DMS 273 treated with DMSO at 0.1 percent for 48 hours (cell line): Measurements from ENCODE around the gene NR2F1-AS1.

Source experiments
- DNase-seq: peaks from one replicate; lab custom pipeline; 2025; lab: John Stamatoyannopoulos, UW

NR2F1-AS1 gene

GRCh38 chr5:93589152-93589828 is 8.3 kb upstream of the NR2F1-AS1 start:
- no peak for DNase-seq

- no peak for DNase-seq
Measured at GRCh38 chr5:93588352-93589151, 7.5 kb upstream of the NR2F1-AS1 start.

GRCh38 chr5:93587597-93588351 is 6.8 kb upstream of the NR2F1-AS1 start:
- DNase-seq = no peak

GRCh38 chr5:93586736-93587596 is 5.9 kb upstream of the NR2F1-AS1 start:
- no peak for DNase-seq

- no peak for DNase-seq
Measured at GRCh38 chr5:93585767-93586385, 4.9 kb upstream of the NR2F1-AS1 start.

- DNase-seq = peak; percentile 46
Measured at GRCh38 chr5:93585041-93585766, 4.2 kb upstream of the NR2F1-AS1 start.

- DNase-seq = no peak
Measured at GRCh38 chr5:93584596-93585040, 3.6 kb upstream of the NR2F1-AS1 start.

- DNase-seq = peak; percentile 55
Measured at GRCh38 chr5:93583768-93584595, 3.0 kb upstream of the NR2F1-AS1 start.

- DNase-seq = no peak
Measured at GRCh38 chr5:93583439-93583767, 2.4 kb upstream of the NR2F1-AS1 start.

GRCh38 chr5:93582677-93583438 is 1.8 kb upstream of the NR2F1-AS1 start, which contains the start of gene NR2F1:
TSS of gene NR2F1 (plus strand) at chr5:93583222. CDS start at chr5:93585024, 1,802 bp downstream.
- peak; percentile 92 for DNase-seq

GRCh38 chr5:93582167-93582462 is 1.1 kb upstream of the NR2F1-AS1 start:
- DNase-seq = no peak

- peak; percentile 16 for DNase-seq
Measured at GRCh38 chr5:93580063-93580926, 724 bp downstream of the NR2F1-AS1 start.

- DNase-seq = no peak
Measured at GRCh38 chr5:93579692-93580062, 1.3 kb downstream of the NR2F1-AS1 start.

- DNase-seq = no peak
Measured at GRCh38 chr5:93578813-93579691, 2.0 kb downstream of the NR2F1-AS1 start.

- no peak for DNase-seq
Measured at GRCh38 chr5:93577854-93578812, 2.9 kb downstream of the NR2F1-AS1 start.
